ENCODE measurements around the gene EPS8L3. TPM values are rescaled to one million over a fixed set of nuclear protein-coding genes. Genes with fewer than 3 reads are reported as not detected.

Gene EPS8L3
- total and polyA plus RNA-seq, 9 of the 15 experiments (the other 6 are each of a cell fraction or from before 2014, with no cell fraction given), result 0.09 to 0.42 (median 0.14) TPM; not detected in 5

DNA sequence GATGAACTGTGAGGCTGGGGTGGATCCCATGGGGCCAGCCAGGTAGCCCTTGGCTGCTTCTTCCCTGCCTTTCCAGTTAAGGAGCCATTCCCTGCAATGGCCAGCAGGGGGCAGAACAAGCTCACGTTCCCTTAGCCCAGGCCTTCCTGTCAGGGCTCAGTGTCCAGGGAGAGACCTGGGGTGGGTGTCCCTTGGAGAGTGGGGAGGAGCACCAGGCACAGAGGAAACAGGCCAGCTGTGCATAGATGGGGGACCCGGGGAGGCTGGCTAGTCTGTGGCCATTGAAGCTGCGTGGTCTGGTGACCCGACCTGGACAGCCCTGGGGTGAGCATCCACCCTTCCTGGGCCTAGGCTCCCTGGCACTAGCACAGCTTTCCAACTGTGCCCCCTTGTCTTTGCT, 13.2 kb upstream of the EPS8L3 start (continued):
- TF ChIP-seq PCBP2 (IDR thresholded peaks at IDR 0.05; ENCODE audit: low read depth, low read length, poor library complexity, severe bottlenecking) (no peak), ZNF395 (CRISPR knock-in tag; IDR thresholded peaks at IDR 0.05) (no peak), NFIX (CRISPR knock-in tag; IDR thresholded peaks at IDR 0.05; ENCODE audit: low read depth) (no peak), ZNF695 (CRISPR knock-in tag; IDR thresholded peaks at IDR 0.05) (no peak; the same call in 1 of the 2 replicates), THRB (CRISPR knock-in tag; conservative IDR thresholded peaks at IDR 0.05) (no peak), GABPB2 (CRISPR knock-in tag; conservative IDR thresholded peaks at IDR 0.05) (no peak), HMGXB4 (CRISPR knock-in tag; IDR thresholded peaks at IDR 0.05) (no peak), TBL1XR1 (IDR thresholded peaks at IDR 0.05; ENCODE audit: low read length in 2 of 2) (peak in 1 of 2 experiments; percentile 42; a peak in 1 of 4 replicates), ZNF224 (CRISPR knock-in tag; IDR thresholded peaks at IDR 0.05) (no peak), ZNF77 (CRISPR knock-in tag; IDR thresholded peaks at IDR 0.05) (no peak), ZBTB17 (CRISPR knock-in tag; IDR thresholded peaks at IDR 0.05) (peak; percentile 63; the same call in 1 of the 2 replicates), NR4A1 (CRISPR knock-in tag; IDR thresholded peaks at IDR 0.05) (no peak), NR4A1 (tag; IDR thresholded peaks at IDR 0.05) (peak; percentile 80; the same call in 1 of the 2 replicates), GATAD2A (IDR thresholded peaks at IDR 0.05) (no peak), RBM34 (IDR thresholded peaks at IDR 0.05; ENCODE audit: borderline replicate concordance, insufficient read depth, low read length) (no peak), ZFP91 (CRISPR knock-in tag; IDR thresholded peaks at IDR 0.05) (no peak), CREB1 (IDR thresholded peaks at IDR 0.05) (no peak), CREB1 (CRISPR knock-in tag; IDR thresholded peaks at IDR 0.05) (no peak), TSHZ1 (CRISPR knock-in tag; IDR thresholded peaks at IDR 0.05) (no peak), ZNF41 (CRISPR knock-in tag; conservative IDR thresholded peaks at IDR 0.05) (no peak), TARDBP (IDR thresholded peaks at IDR 0.05) (no peak)
